HG02840 (cell line): Measurements from ENCODE around the gene MRPS18A.

ENCODE experiments used
- ATAC-seq: cut with Tn5 transposase; IDR thresholded peaks from one replicate; pipeline ENCODE4 v1.9.1; 2021; ENCODE audit warnings: mild to moderate bottlenecking, moderate library complexity, moderate number of reproducible peaks; ENCODE audit not compliant: unreplicated experiment, low FRiP score

Gene MRPS18A

GRCh38 chr6:43687437-43688347 lies at the start of gene MRPS18A:
MRPS18A (minus strand) TSS chr6:43687791; CDS start chr6:43687779, 12 bp downstream.
- ATAC-seq, result peak; percentile 93

- ATAC-seq, result no peak
Observed at GRCh38 chr6:43736844-43737243, 49.3 kb upstream of the MRPS18A start.

GRCh38 chr6:43736211-43736786 lies 48.7 kb upstream of the MRPS18A start:
- no peak for ATAC-seq

GRCh38 chr6:43735642-43736199 lies 48.1 kb upstream of the MRPS18A start:
- no peak for ATAC-seq

GRCh38 chr6:43734294-43734665 lies 46.7 kb upstream of the MRPS18A start:
- no peak for ATAC-seq

- ATAC-seq, result no peak
Observed at GRCh38 chr6:43733471-43734293, 46.1 kb upstream of the MRPS18A start.

GRCh38 chr6:43730634-43731033 lies 43.0 kb upstream of the MRPS18A start:
- no peak for ATAC-seq

- no peak for ATAC-seq
Observed at GRCh38 chr6:43729537-43729936, 41.9 kb upstream of the MRPS18A start.

- ATAC-seq, result no peak
Observed at GRCh38 chr6:43728586-43728985, 41.0 kb upstream of the MRPS18A start.

GRCh38 chr6:43727634-43728033 lies 40.0 kb upstream of the MRPS18A start:
- no peak for ATAC-seq

GRCh38 chr6:43725643-43726580 lies 38.3 kb upstream of the MRPS18A start:
- ATAC-seq, result no peak

GRCh38 chr6:43724914-43725642 lies 37.5 kb upstream of the MRPS18A start:
- peak; percentile 57 for ATAC-seq

- ATAC-seq, result no peak
Observed at GRCh38 chr6:43724354-43724753, 36.8 kb upstream of the MRPS18A start.

- ATAC-seq, result no peak
Observed at GRCh38 chr6:43723737-43724295, 36.2 kb upstream of the MRPS18A start.

GRCh38 chr6:43722920-43723545 lies 35.4 kb upstream of the MRPS18A start:
- ATAC-seq, result no peak

GRCh38 chr6:43720999-43721398 lies 33.4 kb upstream of the MRPS18A start:
- no peak for ATAC-seq

- ATAC-seq, result no peak
Observed at GRCh38 chr6:43719511-43719910, 31.9 kb upstream of the MRPS18A start.

GRCh38 chr6:43718387-43719105 lies 31.0 kb upstream of the MRPS18A start:
- ATAC-seq, result no peak
